GM19468 (cell line): Measurements from ENCODE around the gene SHISA3.

ENCODE experiments used
- ATAC-seq: cut with Tn5 transposase; IDR thresholded peaks from one replicate; pipeline ENCODE4 v1.9.1; 2021; ENCODE audit warnings: mild to moderate bottlenecking, moderate library complexity, moderate number of reproducible peaks; ENCODE audit not compliant: unreplicated experiment; ENCODE audit errors: extremely low read depth

The SHISA3 gene

GRCh38 chr4:42436928-42437565 is 39.8 kb downstream of the SHISA3 start:
- no peak for ATAC-seq

GRCh38 chr4:42440083-42440482 is 42.8 kb downstream of the SHISA3 start:
- ATAC-seq: no peak

- no peak for ATAC-seq
Measured at GRCh38 chr4:42442601-42443000, 45.3 kb downstream of the SHISA3 start.

GRCh38 chr4:42445038-42445437 is 47.8 kb downstream of the SHISA3 start:
- ATAC-seq: no peak

GRCh38 chr4:42446823-42447222 is 49.5 kb downstream of the SHISA3 start:
- no peak for ATAC-seq
